Liver (tissue), 3 donors: ENCODE data around the gene TOGARAM2.

Source experiments
- EGR1 ChIP-seq, 2 donors: IDR thresholded peaks; 2 replicates each; pipeline ENCODE4 v1.6.1; 2016 to 2018; ENCODE audit warnings: antibody characterized with exemption in 2 of 2, low read depth in 2 of 2
- GABPA ChIP-seq, 2 donors: IDR thresholded peaks in 1 of 2; conservative IDR thresholded peaks in 1 of 2; 2 replicates each; pipeline ENCODE4 v1.6.1; 2016; ENCODE audit warnings: antibody characterized with exemption in 2 of 2, mild to moderate bottlenecking in 1 of 2, moderate library complexity in 1 of 2
- MAX ChIP-seq: IDR thresholded peaks from 2 replicates; pipeline ENCODE4 v1.6.1; 2016; ENCODE audit warnings: antibody characterized with exemption
- YY1 ChIP-seq: IDR thresholded peaks from 2 replicates; pipeline ENCODE4 v1.6.1; 2016; ENCODE audit warnings: antibody characterized with exemption, mild to moderate bottlenecking
- ZBTB33 ChIP-seq: IDR thresholded peaks from 2 replicates; pipeline ENCODE4 v1.6.1; 2016; ENCODE audit warnings: antibody characterized with exemption
- TF ChIP-seq, protein P1 (sequence below): fragments of 150-350 bp; IDR thresholded peaks from 2 replicates; pipeline ENCODE4 v1.5.1; 2017; ENCODE audit warnings: improper control_type of control experiment, low read depth, low read length; ENCODE audit not compliant: missing input control
- donor health status: healthy.
- donor health status: healthy.

DNA sequence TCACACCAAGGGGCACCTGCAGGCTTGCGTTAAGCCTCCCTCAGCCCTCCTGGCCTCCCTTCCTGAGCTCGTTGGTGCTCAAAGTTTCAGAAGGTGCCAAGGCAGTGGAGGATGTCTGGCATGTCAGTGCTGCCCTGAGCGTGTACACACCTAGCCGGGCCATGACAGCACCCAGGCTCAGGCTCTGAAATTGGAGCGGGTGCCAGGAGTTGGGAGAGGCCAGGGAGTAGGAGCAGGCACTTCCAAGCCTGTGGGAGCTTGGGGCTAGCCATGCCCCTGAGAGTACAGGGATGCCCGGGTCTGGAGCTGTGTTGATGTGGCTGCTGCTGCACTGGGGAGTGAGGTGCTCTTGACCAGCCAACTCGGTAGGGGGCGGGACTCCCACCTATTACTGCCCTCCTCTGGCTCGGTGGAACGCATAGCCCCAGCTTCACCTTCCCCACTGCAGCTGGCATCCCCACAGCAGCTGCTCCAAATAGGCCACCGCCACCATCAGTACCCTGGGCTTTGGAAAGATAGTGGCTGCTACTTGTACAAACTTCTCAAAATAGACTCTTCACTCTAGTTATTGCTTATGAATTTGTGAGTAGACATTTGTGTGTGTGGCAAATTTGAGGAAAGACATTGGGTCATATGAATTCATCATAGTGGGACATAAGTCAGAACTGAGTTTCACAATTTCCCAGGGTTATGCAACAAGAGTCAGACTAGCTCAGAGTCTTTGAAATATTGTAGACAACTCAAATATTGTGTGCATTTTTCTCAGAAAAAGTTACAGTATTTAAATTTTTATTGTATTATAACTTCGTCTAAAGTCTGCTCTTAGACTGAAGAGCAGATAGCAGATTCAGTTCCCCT, 100.0 kb downstream of the TOGARAM2 start:
- no peak for TF ChIP-seq MAX
- no peak for TF ChIP-seq YY1
- no peak for TF ChIP-seq ZBTB33
- TF ChIP-seq, protein P1, sequence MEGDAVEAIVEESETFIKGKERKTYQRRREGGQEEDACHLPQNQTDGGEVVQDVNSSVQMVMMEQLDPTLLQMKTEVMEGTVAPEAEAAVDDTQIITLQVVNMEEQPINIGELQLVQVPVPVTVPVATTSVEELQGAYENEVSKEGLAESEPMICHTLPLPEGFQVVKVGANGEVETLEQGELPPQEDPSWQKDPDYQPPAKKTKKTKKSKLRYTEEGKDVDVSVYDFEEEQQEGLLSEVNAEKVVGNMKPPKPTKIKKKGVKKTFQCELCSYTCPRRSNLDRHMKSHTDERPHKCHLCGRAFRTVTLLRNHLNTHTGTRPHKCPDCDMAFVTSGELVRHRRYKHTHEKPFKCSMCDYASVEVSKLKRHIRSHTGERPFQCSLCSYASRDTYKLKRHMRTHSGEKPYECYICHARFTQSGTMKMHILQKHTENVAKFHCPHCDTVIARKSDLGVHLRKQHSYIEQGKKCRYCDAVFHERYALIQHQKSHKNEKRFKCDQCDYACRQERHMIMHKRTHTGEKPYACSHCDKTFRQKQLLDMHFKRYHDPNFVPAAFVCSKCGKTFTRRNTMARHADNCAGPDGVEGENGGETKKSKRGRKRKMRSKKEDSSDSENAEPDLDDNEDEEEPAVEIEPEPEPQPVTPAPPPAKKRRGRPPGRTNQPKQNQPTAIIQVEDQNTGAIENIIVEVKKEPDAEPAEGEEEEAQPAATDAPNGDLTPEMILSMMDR = no peak
- TF ChIP-seq EGR1 (IDR thresholded peaks at IDR 0.05; ENCODE audit: low read depth in 2 of 2) = no peak
- no peak for TF ChIP-seq GABPA (IDR thresholded peaks at IDR 0.05 in 1 of 2, conservative IDR thresholded peaks at IDR 0.05 in 1 of 2)
